OCI-LY1 (cell line): ENCODE results near the gene CRTC1.
"Not testable (repeated sequence)": the region's sequence is repeated elsewhere in the genome, so short reads cannot be mapped to it uniquely, and the experiment has no call there.

Experiments used
- EZH2 ChIP-seq: fragments of 200-600 bp; sonication (generic), shearing (Covaris generic); IDR thresholded peaks from 2 replicates; pipeline ENCODE4 v1.8.0; 2017; ENCODE audit warnings: borderline replicate concordance, mixed run types, mild to moderate bottlenecking, antibody characterized with exemption, low read length, moderate library complexity, mixed read lengths
- TF ChIP-seq, protein P1 (sequence below): fragments of 200-600 bp; sonication (generic), shearing (Covaris generic); IDR thresholded peaks from 2 replicates; pipeline ENCODE4 v1.5.1; 2017; ENCODE audit warnings: mild to moderate bottlenecking, antibody characterized with exemption, low read length, moderate library complexity, mixed read lengths

- TF ChIP-seq, protein P1, sequence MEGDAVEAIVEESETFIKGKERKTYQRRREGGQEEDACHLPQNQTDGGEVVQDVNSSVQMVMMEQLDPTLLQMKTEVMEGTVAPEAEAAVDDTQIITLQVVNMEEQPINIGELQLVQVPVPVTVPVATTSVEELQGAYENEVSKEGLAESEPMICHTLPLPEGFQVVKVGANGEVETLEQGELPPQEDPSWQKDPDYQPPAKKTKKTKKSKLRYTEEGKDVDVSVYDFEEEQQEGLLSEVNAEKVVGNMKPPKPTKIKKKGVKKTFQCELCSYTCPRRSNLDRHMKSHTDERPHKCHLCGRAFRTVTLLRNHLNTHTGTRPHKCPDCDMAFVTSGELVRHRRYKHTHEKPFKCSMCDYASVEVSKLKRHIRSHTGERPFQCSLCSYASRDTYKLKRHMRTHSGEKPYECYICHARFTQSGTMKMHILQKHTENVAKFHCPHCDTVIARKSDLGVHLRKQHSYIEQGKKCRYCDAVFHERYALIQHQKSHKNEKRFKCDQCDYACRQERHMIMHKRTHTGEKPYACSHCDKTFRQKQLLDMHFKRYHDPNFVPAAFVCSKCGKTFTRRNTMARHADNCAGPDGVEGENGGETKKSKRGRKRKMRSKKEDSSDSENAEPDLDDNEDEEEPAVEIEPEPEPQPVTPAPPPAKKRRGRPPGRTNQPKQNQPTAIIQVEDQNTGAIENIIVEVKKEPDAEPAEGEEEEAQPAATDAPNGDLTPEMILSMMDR: not testable (repeated sequence)
- TF ChIP-seq EZH2: not testable (repeated sequence)
Observed at GRCh38 chr19:18680148-18680547, 3.3 kb upstream of the CRTC1 start.
